HepG2 (cell line): ENCODE measurements around the gene ZFHX3. TPM values are rescaled to one million over a fixed set of nuclear protein-coding genes. Genes with fewer than 3 reads are reported as not detected.

Experiments used
- ATAC-seq: fragments of 200-7000 bp; cut with Tn5 transposase; 3 replicates; pipeline ENCODE4 v1.9.1; 2020; ENCODE audit warnings: mild to moderate bottlenecking, moderate library complexity
- BruUV-seq: library from RNA; stranded (reverse); fragments of 400-500 nt; replicated peaks from 2 replicates; lab custom pipeline; 2021; lab: Mats Ljungman, UMichigan
- CTCF ChIA-PET: fragments of 300-600 bp; formaldehyde crosslinking; extraction: SDS; loops from one replicate; lab custom pipeline; 2021; ENCODE audit warnings: low total read pairs, inconsistent platforms, low intra/inter-chr PET ratio; lab: Yijun Ruan, JAX
- POLR2A ChIA-PET: fragments of 350-600 bp; sonication (Branson Sonifier 250); formaldehyde crosslinking; loops from one replicate; lab custom pipeline; 2020; ENCODE audit warnings: antibody characterized with exemption, inconsistent platforms; lab: Yijun Ruan, JAX
- DNase-seq: peaks from one replicate; pipeline ENCODE4 v3.0.0-alpha.2; 2015; ENCODE audit warnings: low spot score
- FAIRE-seq: peaks from 3 replicates; lab custom pipeline; 2011; peaks lifted over from hg19 to GRCh38; lab: Jason Lieb, UNC
- H2AFZ ChIP-seq: one replicate; pipeline ENCODE4 v1.6.1; 2011; ENCODE audit warnings: low read length, inconsistent platforms
- H3K27ac ChIP-seq: fragments of 300-600 bp; 3 replicates; pipeline ENCODE4 v1.8.0; 2011; ENCODE audit warnings: mixed run types, mild to moderate bottlenecking, mixed read lengths, low read length, inconsistent platforms; ENCODE audit not compliant: insufficient read depth; ENCODE audit errors: extremely low read length
- H3K27me3 ChIP-seq, 2 experiments: fragments of 200-600 bp in 1 of 2; 2 replicates in 1 of 2; 3 replicates in 1 of 2; pipeline versions ENCODE4 v1.6.0 to v1.8.0; 2011; ENCODE audit warnings: low read length in 2 of 2, mild to moderate bottlenecking in 2 of 2, moderate library complexity in 2 of 2, inconsistent platforms in 1 of 2; ENCODE audit not compliant: insufficient read depth in 2 of 2, control insufficient read depth in 1 of 2
- H3K36me3 ChIP-seq, 2 experiments: fragments of 200-600 bp in 1 of 2; replicated peaks in 1 of 2; 2 replicates in 1 of 2; 3 replicates in 1 of 2; pipeline versions ENCODE4 v1.5.1 to v1.8.0; 2011; ENCODE audit warnings: low read length in 2 of 2, inconsistent platforms in 1 of 2; ENCODE audit not compliant: insufficient read depth in 2 of 2, control insufficient read depth in 1 of 2
- H3K4me1 ChIP-seq: 2 replicates; pipeline ENCODE4 v1.5.1; 2012; ENCODE audit warnings: low read length, inconsistent platforms; ENCODE audit not compliant: insufficient read depth
- H3K4me2 ChIP-seq: 2 replicates; pipeline ENCODE4 v1.6.0; 2011; ENCODE audit warnings: low read depth, low read length, inconsistent platforms
- H3K4me3 ChIP-seq, 3 experiments: fragments of 200-600 bp in 1 of 3; sonication (generic), shearing (Covaris generic) in 1 of 3; replicated peaks in 1 of 3; 2 replicates each; pipeline ENCODE4 v1.5.1; 2011 to 2016; ENCODE audit warnings: low read length in 3 of 3, inconsistent platforms in 2 of 3, low read depth in 2 of 3, mild to moderate bottlenecking in 2 of 3, control low read depth in 1 of 3, mixed read lengths in 1 of 3; ENCODE audit not compliant: insufficient read depth in 1 of 3
- H3K79me2 ChIP-seq: one replicate; pipeline ENCODE4 v1.6.1; 2011; ENCODE audit warnings: low read length, inconsistent platforms; ENCODE audit not compliant: insufficient read depth
- H3K9ac ChIP-seq: 2 replicates; pipeline ENCODE4 v1.6.0; 2011; ENCODE audit warnings: mild to moderate bottlenecking, low read depth, low read length, inconsistent platforms; ENCODE audit not compliant: insufficient read depth
- H3K9me3 ChIP-seq: 2 replicates; pipeline ENCODE4 v1.5.1; 2012; ENCODE audit warnings: mild to moderate bottlenecking, low read length
- H4K20me1 ChIP-seq: 2 replicates; pipeline ENCODE4 v1.6.0; 2011; ENCODE audit warnings: inconsistent platforms, mild to moderate bottlenecking, low read length, moderate library complexity; ENCODE audit not compliant: insufficient read depth
- AGO2 ChIP-seq: fragments of 200-400 bp; formaldehyde crosslinking; optimal IDR thresholded peaks from 2 replicates; pipeline ENCODE3; 2017; ENCODE audit warnings: mild to moderate bottlenecking, low read depth, low read length, moderate library complexity
- FOXO4 ChIP-seq: sonication (generic); formaldehyde crosslinking; conservative IDR thresholded peaks from 2 replicates; pipeline ENCODE4 v1.8.1; 2023; ENCODE audit warnings: missing genetic modification reagents
- NRL ChIP-seq: sonication (generic); formaldehyde crosslinking; IDR thresholded peaks from 2 replicates; pipeline ENCODE4 v1.5.0; 2020; ENCODE audit warnings: missing genetic modification reagents, mild to moderate bottlenecking, moderate library complexity, borderline replicate concordance
- RERE ChIP-seq: IDR thresholded peaks from 2 replicates; pipeline ENCODE4 v1.6.1; 2016; ENCODE audit warnings: low read depth, missing genetic modification reagents, missing compliant biosample characterization
- ZNF264 ChIP-seq: sonication (generic); formaldehyde crosslinking; IDR thresholded peaks from 2 replicates; pipeline ENCODE4 v1.4.0; 2020; ENCODE audit warnings: missing genetic modification reagents
- ZNF644 ChIP-seq: IDR thresholded peaks from 2 replicates; pipeline ENCODE4 v1.6.1; 2016; ENCODE audit warnings: low read depth
- ZNF790 ChIP-seq: sonication (generic); formaldehyde crosslinking; IDR thresholded peaks from 2 replicates; pipeline ENCODE4 v1.8.0; 2022; ENCODE audit warnings: missing genetic modification reagents, mild to moderate bottlenecking, borderline replicate concordance
- WGBS: methylation state at CpG from one replicate; pipeline ENCODE4 v1.1.6; 2017; ENCODE audit warnings: low lambda C conversion rate; 5-methylcytosine and 5-hydroxymethylcytosine counted together
- in situ Hi-C: cut with HindIII; loops from 2 replicates; pipeline ENCODE4 v1.10.0; 2017; ENCODE audit warnings: low pct_unique_long_range_greater_than_20kb; ENCODE audit not compliant: extremely low pct_ligation_motif_present
- intact Hi-C: fragments of 100-400 bp; cut with micrococcal nuclease; formaldehyde crosslinking; loops from one replicate; pipeline ENCODE4 v1.10.0; 2022; ENCODE audit not compliant: unreplicated experiment
- polyA plus RNA-seq, 8 experiments: library from polyadenylated mRNA; depleted of rRNA in 3 of 8; stranded (reverse) in 7 of 8; unstranded in 1 of 8; fragments of >200 nt; fragmentation: Illumina TruSeq in 4 of 8; extraction: Trizol in 4 of 8; gene quantifications; 2 replicates each; pipeline versions ENCODE4 v1.2.1 to v1.2.3, GENCODE V29; 2011 to 2016; ENCODE audit warnings: low read depth in 4 of 8, missing spikeins in 1 of 8, mixed read lengths in 1 of 8; ENCODE audit not compliant: insufficient read depth in 1 of 8
- total RNA-seq, 5 experiments: library from RNA; depleted of rRNA; stranded (reverse); fragments of >200 nt; fragmentation: Illumina TruSeq; extraction: Trizol; gene quantifications; 2 replicates each; pipeline ENCODE4 v1.2.3, GENCODE V29; 2016; ENCODE audit warnings: low read depth in 1 of 5

The ZFHX3 gene
- total and polyA plus RNA-seq, 2 of the 13 experiments (the other 11 are each of a cell fraction or from before 2014, with no cell fraction given), result 5.0 to 6.0 TPM

DNA sequence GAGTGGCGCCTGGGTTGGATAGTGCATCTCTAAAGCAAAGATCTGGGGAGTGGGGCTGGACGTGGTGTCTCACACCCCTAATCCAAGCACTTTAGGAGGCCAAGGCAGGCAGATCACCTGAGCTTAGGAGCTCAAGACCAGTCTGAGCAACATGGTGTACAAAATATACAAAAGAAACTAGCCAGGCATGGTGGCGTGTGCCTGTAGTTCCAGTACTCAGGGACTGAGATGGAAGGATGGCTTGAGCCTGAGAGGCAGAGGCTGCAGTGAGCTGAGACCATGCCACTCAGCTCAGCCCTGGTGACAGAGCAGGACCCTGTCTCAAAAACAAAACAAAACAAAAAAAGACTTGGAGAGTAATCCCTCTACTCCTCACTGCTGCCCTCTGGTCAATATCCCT is 96.0 kb downstream of the ZFHX3 start (continued):
- TF ChIP-seq RERE, result no peak
- no peak for TF ChIP-seq ZNF790

GRCh38 chr16:72950669-72951068 is 97.3 kb downstream of the ZFHX3 start:
- WGBS, result 96% methylated on average over 16 of the region's 20 CpGs
- Histone ChIP-seq H3K79me2 (peaks cover 42% of the 10 kb centered on the region), H3K4me1 (peaks cover 53% of the 10 kb centered on the region), H4K20me1 (peaks cover 13% of the 10 kb centered on the region; the same call in 1 of the 2 replicates), H3K27me3 (no peaks in the 10 kb centered on the region), H3K36me3 (peaks cover 30 to 57% of the 10 kb centered on the region in 2 experiments), H3K9ac (no peak overlapping the region), H3K9me3 (no peaks in the 10 kb centered on the region), H3K27ac (no peak overlapping the region), H2AFZ (no peak overlapping the region), H3K4me3 (no peak overlapping the region), H3K4me2 (no peak overlapping the region)
- TF ChIP-seq ZNF264 (no peak), ZNF644 (CRISPR knock-in tag) (no peak), AGO2 (peak; percentile 76), FOXO4 (CRISPR knock-in tag) (0 out of 2 replicates have a peak, but pooled peaks have one; percentile 6), NRL (CRISPR knock-in tag) (0 out of 2 replicates have a peak, but pooled peaks have one; percentile 3)
- DNase-seq, result no peak
- in situ Hi-C loops (no loop called here), intact Hi-C loops (no loop called here)
- ATAC-seq, result no peak
- BruUV-seq, result no TSS peak
- ChIA-PET CTCF (no interaction called here), POLR2A (no interaction called here)
- FAIRE-seq, result no peak
